Measurements from ENCODE around the gene NOL11. TPM values are rescaled to one million over a fixed set of nuclear protein-coding genes. Genes with fewer than 3 reads are reported as not detected.
"Not testable (repeated sequence)": the region's sequence is repeated elsewhere in the genome, so short reads cannot be mapped to it uniquely, and the experiment has no call there.

NOL11 gene
- total and polyA plus RNA-seq, 2 of the 4 experiments (the other 2 are of a cell fraction) = 26.2 to 58.3 TPM

- Histone ChIP-seq H3K36me3 (ENCODE audit: control insufficient read depth, insufficient read depth, low read length) (peaks cover 59% of the 10 kb centered on the region), H2AK9ac (replicated peaks; ENCODE audit: low read depth, low read length, poor library complexity) (peak overlapping the region; percentile 42), H3K79me1 (ENCODE audit: low read depth in 1 of 2, low read length in 2 of 2) (peaks cover 12 to 19% of the 10 kb centered on the region in 2 experiments; a peak in 3 of 4 replicates)
- DNase-seq; H3K27ac ChIP-seq (ENCODE audit: insufficient read depth, low read length); H2AFZ ChIP-seq (replicated peaks; ENCODE audit: low read length, poor library complexity); H2BK120ac ChIP-seq (ENCODE audit: low read depth, low read length); H2BK5ac ChIP-seq (ENCODE audit: low read depth, low read length, poor library complexity, severe bottlenecking); H3K4ac ChIP-seq (ENCODE audit: low read depth, low read length); H2BK15ac ChIP-seq (ENCODE audit: low read depth, low read length); H3K9ac ChIP-seq (ENCODE audit: low read depth, low read length); H3K4me1 ChIP-seq (ENCODE audit: control insufficient read depth, insufficient read depth, low read length); H3K9me1 ChIP-seq (ENCODE audit: insufficient read depth, low read length); H4K20me1 ChIP-seq (ENCODE audit: insufficient read depth, low read length); H3K18ac ChIP-seq (ENCODE audit: low read depth, low read length); BruUV-seq (replicated peaks); H2AK5ac ChIP-seq (ENCODE audit: low read depth, low read length); H3K56ac ChIP-seq (ENCODE audit: extremely low read depth, insufficient read depth, low read length); H2BK20ac ChIP-seq (ENCODE audit: low read depth, low read length); H3K4me3 ChIP-seq (ENCODE audit: insufficient read depth, low read depth, low read length); dilution Hi-C loops (cut with HindIII; ENCODE audit: low sequenced_read_pairs, unreplicated experiment); in situ Hi-C loops (cut with MboI; ENCODE audit: low sequenced_read_pairs); H3K23ac ChIP-seq (ENCODE audit: low read depth, low read length); H3K27me3 ChIP-seq (ENCODE audit: control insufficient read depth, insufficient read depth, low read length); H4K91ac ChIP-seq (ENCODE audit: insufficient read depth, low read depth, low read length); POLR2A ChIA-PET (ENCODE audit: unreplicated experiment); H4K8ac ChIP-seq (ENCODE audit: low read depth in 2 of 2, low read length in 2 of 2); H3K9me3 ChIP-seq (ENCODE audit: control insufficient read depth, insufficient read depth, low read length); H4K5ac ChIP-seq (ENCODE audit: low read depth, low read length); H3K4me2 ChIP-seq (ENCODE audit: low read depth, low read length); ATAC-seq (ENCODE audit: low read depth); H3K14ac ChIP-seq (replicated peaks; ENCODE audit: low read depth, low read length); intact Hi-C loops (cut with micrococcal nuclease): not testable (repeated sequence)
- CTCF ChIA-PET = interaction anchor here (0.6 kb wide), 1 partner anchor 611 kb away, joined by 4 read pairs; no protein-coding TSS in a partner anchor
- 100% methylated on average over 3 of the region's 15 CpGs; no CpG with 5 or more reads in 1 of the 2 experiments for WGBS, 2 experiments (ENCODE audit: extremely low coverage in 2 of 2, insufficient read length in 1 of 2)
Measured at GRCh38 chr17:67727152-67728039, 9.7 kb downstream of the NOL11 start.
